Ascending aorta (tissue), 2 donors: ENCODE measurements around the gene FNDC1. TPM values are rescaled to one million over a fixed set of nuclear protein-coding genes. Genes with fewer than 3 reads are reported as not detected.

Experiments
- DNase-seq, 2 donors: peaks; one replicate each; pipeline ENCODE4 v3.0.0-alpha.2; 2019; ENCODE audit warnings: low spot score in 2 of 2
- H3K27ac ChIP-seq, 2 donors: fragments of 200-600 bp; sonication (generic); one replicate each; pipeline ENCODE4 v1.5.1; 2016 to 2017; ENCODE audit warnings: mild to moderate bottlenecking in 1 of 2
- H3K27me3 ChIP-seq: fragments of 200-600 bp; sonication (generic); one replicate; pipeline ENCODE4 v1.5.1; 2017
- H3K36me3 ChIP-seq, 2 donors: fragments of 200-600 bp; sonication (generic); one replicate each; pipeline ENCODE4 v1.5.1; 2016
- H3K4me1 ChIP-seq, 2 donors: fragments of 200-600 bp; sonication (generic); one replicate each; pipeline ENCODE4 v1.5.1; 2016 to 2017; ENCODE audit warnings: mild to moderate bottlenecking in 1 of 2
- H3K4me3 ChIP-seq, 2 donors: fragments of 200-600 bp; sonication (generic); one replicate each; pipeline ENCODE4 v1.5.1; 2016 to 2017; ENCODE audit warnings: mild to moderate bottlenecking in 1 of 2
- H3K9me3 ChIP-seq, 2 donors: fragments of 200-600 bp; sonication (generic); one replicate each; pipeline ENCODE4 v1.5.1; 2016
- CTCF ChIP-seq, 3 experiments: fragments of 200-600 bp in 2 of 3; fragments of 450-650 bp in 1 of 3; sonication (generic) in 2 of 3; IDR thresholded peaks; one replicate each; pipeline ENCODE4 v1.5.1; 2016 to 2019; ENCODE audit warnings: antibody characterized with exemption in 3 of 3, mild to moderate bottlenecking in 1 of 3, moderate library complexity in 1 of 3
- intact Hi-C: fragments of 100-400 bp; cut with DNase I; formaldehyde crosslinking; loops from one replicate; pipeline ENCODE4 v1.15.1; 2023
- total RNA-seq: library from RNA; depleted of rRNA; stranded (reverse); fragments of >200 nt; gene quantifications from one replicate; pipeline ENCODE4 v1.1.0, GENCODE V29; 2016

Gene FNDC1
- total RNA-seq, 1 donor from 2014 or later, result 0.11 TPM

- Histone ChIP-seq H3K27me3 (no peaks in the 10 kb centered on the region), H3K27ac (no peak overlapping the region), H3K4me1 (no peaks in the 10 kb centered on the region), H3K4me3 (no peak overlapping the region), H3K9me3 (no peaks in the 10 kb centered on the region), H3K36me3 (no peaks in the 10 kb centered on the region)
- TF ChIP-seq CTCF (IDR thresholded peaks at IDR 0.05), result no peak
- DNase-seq, result no peak
- intact Hi-C loops, result no loop called here
Observed at GRCh38 chr6:159196430-159196975, 27.3 kb downstream of the FNDC1 start.

DNA sequence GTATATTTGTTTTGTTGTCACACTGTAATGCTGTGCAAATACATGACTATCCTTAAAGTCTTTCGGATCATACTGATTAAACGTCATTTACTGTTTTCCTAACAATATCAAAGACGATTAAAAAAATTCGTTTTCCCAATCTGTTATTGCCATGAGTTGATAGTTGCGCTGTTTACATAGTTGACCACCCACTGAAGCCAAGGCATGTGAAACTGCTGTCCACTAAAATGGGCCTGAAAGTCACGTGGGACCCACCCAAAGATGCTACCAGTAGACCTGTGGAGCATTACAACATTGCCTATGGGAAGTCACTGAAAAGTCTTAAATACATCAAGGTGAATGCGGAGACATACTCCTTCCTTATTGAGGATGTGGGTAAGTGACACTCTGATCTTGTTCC is 28.1 kb downstream of the FNDC1 start:
- H3K27ac ChIP-seq, result no peak overlapping the region
- intact Hi-C loops, result no loop called here

GRCh38 chr6:159201336-159201735 is 32.1 kb downstream of the FNDC1 start:
- TF ChIP-seq CTCF (IDR thresholded peaks at IDR 0.05), result no peak
- intact Hi-C loops, result loop anchor here (5.0 kb wide), 1 partner anchor 176 kb away; no protein-coding TSS in a partner anchor
- Histone ChIP-seq H3K27me3 (no peaks in the 10 kb centered on the region), H3K4me1 (peaks cover 3 to 8% of the 10 kb centered on the region in 2 donors), H3K27ac (no peak overlapping the region), H3K9me3 (no peaks in the 10 kb centered on the region), H3K4me3 (no peak overlapping the region), H3K36me3 (no peaks in the 10 kb centered on the region)
- no peak for DNase-seq

More for the DNA sequence above, 28.1 kb downstream of the FNDC1 start:
- Histone ChIP-seq H3K27me3 (no peaks in the 10 kb centered on the region), H3K36me3 (no peaks in the 10 kb centered on the region), H3K4me1 (no peaks in the 10 kb centered on the region), H3K9me3 (no peaks in the 10 kb centered on the region), H3K4me3 (no peak overlapping the region)
- TF ChIP-seq CTCF (IDR thresholded peaks at IDR 0.05), result no peak
- DNase-seq, result no peak

DNA sequence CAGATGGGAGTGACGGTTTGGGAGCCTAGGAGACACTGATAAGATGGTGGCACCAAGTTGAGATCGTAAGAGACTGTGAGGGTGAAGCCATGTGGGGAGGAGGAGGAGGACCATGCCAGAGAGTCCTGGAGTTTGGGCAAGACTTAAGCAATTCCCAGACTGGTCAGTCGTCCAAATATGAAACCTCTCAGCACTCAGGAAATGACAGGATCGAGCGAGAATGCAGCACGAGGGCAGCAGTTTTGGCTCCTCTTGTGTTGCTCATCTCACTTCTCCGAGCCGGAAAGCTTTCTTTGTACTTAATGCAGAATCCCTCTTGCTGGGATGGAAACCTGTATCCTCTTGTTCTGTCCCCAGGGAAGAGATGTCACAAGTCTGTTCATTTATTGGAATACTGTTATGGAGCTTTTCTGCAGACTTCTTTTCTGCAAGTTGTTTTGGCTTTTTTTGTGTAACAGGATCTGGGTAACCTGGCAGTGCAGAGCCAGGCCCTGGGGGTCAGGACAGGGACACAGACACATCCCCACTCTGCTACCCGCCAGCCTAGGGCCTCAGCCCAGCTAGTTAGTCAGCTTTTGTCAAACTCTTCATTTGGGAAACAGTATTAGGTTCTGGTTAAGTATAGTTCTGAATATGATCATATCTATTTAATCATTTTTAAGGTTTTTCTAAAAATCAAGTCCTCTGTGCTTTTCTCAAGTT is 34.3 kb downstream of the FNDC1 start:
- no peak for TF ChIP-seq CTCF (IDR thresholded peaks at IDR 0.05)
- Histone ChIP-seq H3K9me3 (no peaks in the 10 kb centered on the region), H3K4me1 (peaks cover 3 to 8% of the 10 kb centered on the region in 2 donors), H3K4me3 (no peak overlapping the region), H3K27me3 (no peaks in the 10 kb centered on the region), H3K27ac (peak overlapping the region; percentile 80 to 83), H3K36me3 (no peaks in the 10 kb centered on the region)
- peak; percentile 25 to 87 for DNase-seq
- intact Hi-C loops, result loop anchor here (2.0 to 5.0 kb wide), 2 partner anchors 29 to 174 kb away; no protein-coding TSS in a partner anchor

GRCh38 chr6:159204605-159205004 is 35.4 kb downstream of the FNDC1 start:
- peaks cover 3 to 8% of the 10 kb centered on the region in 2 donors for H3K4me1 ChIP-seq
- no peak for DNase-seq
- intact Hi-C loops, result loop anchor here (5.0 kb wide), 1 partner anchor 173 kb away; no protein-coding TSS in a partner anchor
- peak overlapping the region; percentile 80 to 83 for H3K27ac ChIP-seq
- no peaks in the 10 kb centered on the region for H3K27me3 ChIP-seq
- no peak overlapping the region for H3K4me3 ChIP-seq
- no peaks in the 10 kb centered on the region for H3K9me3 ChIP-seq
- no peaks in the 10 kb centered on the region for H3K36me3 ChIP-seq
- no peak for TF ChIP-seq CTCF (IDR thresholded peaks at IDR 0.05)
